Neural progenitor cell (in vitro differentiated cells): ENCODE measurements around the gene ZIC4. TPM values are rescaled to one million over a fixed set of nuclear protein-coding genes. Genes with fewer than 3 reads are reported as not detected.

ENCODE experiments used
- DNase-seq: peaks from one replicate; pipeline ENCODE4 v3.0.0-alpha.2; 2016; ENCODE audit warnings: low spot score
- H2AFZ ChIP-seq: fragments of 200-600 bp; sonication (generic); replicated peaks from 2 replicates; pipeline ENCODE4 v1.6.1; 2016; ENCODE audit warnings: antibody characterized with exemption
- H3F3A ChIP-seq: fragments of 200-600 bp; sonication (generic); 2 replicates; pipeline ENCODE4 v1.6.1; 2016; ENCODE audit warnings: antibody characterized with exemption, low read depth
- H3K27ac ChIP-seq: fragments of 200-600 bp; sonication (generic); 2 replicates; pipeline ENCODE4 v1.5.1; 2016; ENCODE audit warnings: mild to moderate bottlenecking
- H3K27me3 ChIP-seq: fragments of 200-600 bp; sonication (generic); 2 replicates; pipeline ENCODE4 v1.6.1; 2016; ENCODE audit warnings: mild to moderate bottlenecking, moderate library complexity
- H3K36me3 ChIP-seq: fragments of 200-600 bp; sonication (generic); 2 replicates; pipeline ENCODE4 v1.5.1; 2016
- H3K4me1 ChIP-seq: fragments of 200-600 bp; sonication (generic); 2 replicates; pipeline ENCODE4 v1.6.1; 2016; ENCODE audit warnings: mixed run types
- H3K4me2 ChIP-seq: fragments of 200-600 bp; sonication (generic); 2 replicates; pipeline ENCODE4 v1.6.1; 2016
- H3K4me3 ChIP-seq: fragments of 200-600 bp; sonication (generic); 2 replicates; pipeline ENCODE4 v1.5.1; 2016
- H3K79me2 ChIP-seq: fragments of 200-600 bp; sonication (generic); 2 replicates; pipeline ENCODE4 v1.6.1; 2016; ENCODE audit warnings: low read depth
- H3K9ac ChIP-seq: fragments of 200-600 bp; sonication (generic); 2 replicates; pipeline ENCODE4 v1.6.1; 2016
- H3K9me3 ChIP-seq: fragments of 200-600 bp; sonication (generic); 2 replicates; pipeline ENCODE4 v1.5.1; 2016; ENCODE audit warnings: low read depth
- H4K20me1 ChIP-seq: fragments of 200-600 bp; sonication (generic); 2 replicates; pipeline ENCODE4 v1.6.1; 2016; ENCODE audit warnings: low read depth
- H3K27ac Mint-ChIP-seq: 3 replicates; pipeline ENCODE4 v1.8.0; 2021; ENCODE audit warnings: mixed read lengths
- H3K27me3 Mint-ChIP-seq: 2 replicates; pipeline ENCODE4 v1.8.0; 2022; ENCODE audit warnings: low read depth, mild to moderate bottlenecking, inconsistent platforms, moderate library complexity, mixed read lengths; ENCODE audit not compliant: insufficient read depth
- H3K36me3 Mint-ChIP-seq: 3 replicates; pipeline ENCODE4 v1.8.0; 2021; ENCODE audit warnings: mixed read lengths
- H3K4me1 Mint-ChIP-seq: 3 replicates; pipeline ENCODE4 v1.8.0; 2021; ENCODE audit warnings: mixed read lengths
- H3K4me3 Mint-ChIP-seq: 3 replicates; pipeline ENCODE4 v1.8.0; 2021; ENCODE audit warnings: mild to moderate bottlenecking, moderate library complexity, mixed read lengths
- H3K9me3 Mint-ChIP-seq: 3 replicates; pipeline ENCODE4 v1.8.0; 2020; ENCODE audit warnings: mixed read lengths
- EZH2 ChIP-seq: fragments of 200-600 bp; sonication (generic); IDR thresholded peaks from 2 replicates; pipeline ENCODE4 v1.6.1; 2017; ENCODE audit warnings: antibody characterized with exemption, mild to moderate bottlenecking, moderate library complexity
- EZH2phosphoT487 ChIP-seq: fragments of 200-600 bp; sonication (generic); IDR thresholded peaks from 2 replicates; pipeline ENCODE4 v1.6.1; 2017; ENCODE audit warnings: antibody characterized with exemption
- total RNA-seq: library from RNA; depleted of rRNA; stranded (reverse); fragments of >200 nt; gene quantifications from 2 replicates; pipeline ENCODE4 v1.2.3, GENCODE V29; 2015; ENCODE audit warnings: low replicate concordance
- TF ChIP-seq, protein P1 (sequence below): fragments of 200-600 bp; sonication (generic); IDR thresholded peaks from 2 replicates; pipeline ENCODE4 v1.5.1; 2017; ENCODE audit warnings: antibody characterized with exemption, mild to moderate bottlenecking

Gene ZIC4
- total RNA-seq, 1 donor from 2014 or later, result 0.64 TPM

DNA sequence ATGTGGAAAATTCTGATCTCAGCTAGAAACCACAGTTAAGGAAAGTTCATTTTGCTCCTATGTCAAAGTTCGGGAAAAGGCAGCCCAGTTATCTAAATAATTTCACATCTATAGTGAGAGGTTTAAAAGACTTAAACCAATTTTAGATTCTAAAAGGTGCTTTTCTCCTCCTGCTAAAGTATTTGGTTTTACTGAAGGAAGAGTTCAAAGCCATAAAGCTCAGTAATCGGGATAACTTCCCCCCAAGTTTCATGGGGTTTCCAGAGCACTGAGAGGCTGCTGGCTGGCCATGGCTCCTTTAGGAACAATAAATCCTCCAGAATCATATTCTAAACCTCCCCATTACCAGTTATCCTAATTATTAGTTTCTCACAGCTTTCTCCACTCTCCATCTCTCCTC, 38.2 kb downstream of the ZIC4 start:
- peaks cover 100% of the 10 kb centered on the region for H3K27me3 ChIP-seq
- H3F3A ChIP-seq, result peaks cover 3% of the 10 kb centered on the region
- H3K36me3 Mint-ChIP-seq, result peaks cover 5% of the 10 kb centered on the region
- H3K4me2 ChIP-seq, result no peak overlapping the region
- no peak overlapping the region for H3K4me3 ChIP-seq
- peaks cover 26% of the 10 kb centered on the region for H3K27me3 Mint-ChIP-seq
- peaks cover 56% of the 10 kb centered on the region for H4K20me1 ChIP-seq
- H3K79me2 ChIP-seq, result no peaks in the 10 kb centered on the region
- no peaks in the 10 kb centered on the region for H3K4me1 ChIP-seq
- peaks cover 83% of the 10 kb centered on the region for H3K4me1 Mint-ChIP-seq
- TF ChIP-seq EZH2phosphoT487 (peak; percentile 17), EZH2 (peak; percentile 18)
- TF ChIP-seq, protein P1, sequence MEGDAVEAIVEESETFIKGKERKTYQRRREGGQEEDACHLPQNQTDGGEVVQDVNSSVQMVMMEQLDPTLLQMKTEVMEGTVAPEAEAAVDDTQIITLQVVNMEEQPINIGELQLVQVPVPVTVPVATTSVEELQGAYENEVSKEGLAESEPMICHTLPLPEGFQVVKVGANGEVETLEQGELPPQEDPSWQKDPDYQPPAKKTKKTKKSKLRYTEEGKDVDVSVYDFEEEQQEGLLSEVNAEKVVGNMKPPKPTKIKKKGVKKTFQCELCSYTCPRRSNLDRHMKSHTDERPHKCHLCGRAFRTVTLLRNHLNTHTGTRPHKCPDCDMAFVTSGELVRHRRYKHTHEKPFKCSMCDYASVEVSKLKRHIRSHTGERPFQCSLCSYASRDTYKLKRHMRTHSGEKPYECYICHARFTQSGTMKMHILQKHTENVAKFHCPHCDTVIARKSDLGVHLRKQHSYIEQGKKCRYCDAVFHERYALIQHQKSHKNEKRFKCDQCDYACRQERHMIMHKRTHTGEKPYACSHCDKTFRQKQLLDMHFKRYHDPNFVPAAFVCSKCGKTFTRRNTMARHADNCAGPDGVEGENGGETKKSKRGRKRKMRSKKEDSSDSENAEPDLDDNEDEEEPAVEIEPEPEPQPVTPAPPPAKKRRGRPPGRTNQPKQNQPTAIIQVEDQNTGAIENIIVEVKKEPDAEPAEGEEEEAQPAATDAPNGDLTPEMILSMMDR, result no peak
- peak overlapping the region; percentile 87 for H3K4me3 Mint-ChIP-seq
- no peaks in the 10 kb centered on the region for H3K9me3 Mint-ChIP-seq
- H2AFZ ChIP-seq, result no peak overlapping the region
- H3K9ac ChIP-seq, result no peak overlapping the region
- H3K27ac ChIP-seq, result no peak overlapping the region
- H3K36me3 ChIP-seq, result no peaks in the 10 kb centered on the region
- no peaks in the 10 kb centered on the region for H3K9me3 ChIP-seq
- H3K27ac Mint-ChIP-seq, result peak overlapping the region; percentile 91
- DNase-seq, result no peak

DNA sequence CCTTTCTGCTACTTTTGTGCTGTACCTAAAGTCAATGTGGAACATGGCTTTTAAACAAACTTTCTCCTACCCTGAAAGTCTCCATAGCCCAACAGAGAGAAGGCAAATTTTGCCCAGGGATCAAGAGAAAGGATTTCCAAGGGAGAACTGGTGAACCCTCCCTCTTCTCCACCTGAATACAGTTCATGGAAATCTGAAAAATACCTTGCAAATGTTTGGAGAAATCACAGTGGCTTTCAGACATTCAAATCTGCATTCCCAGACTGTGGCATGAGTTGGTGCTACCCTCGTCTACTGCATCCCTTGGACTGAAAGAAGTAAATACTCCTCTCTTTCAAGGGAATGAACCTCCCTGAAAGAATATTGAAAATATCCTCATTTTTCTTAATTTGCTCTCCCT, 38.7 kb downstream of the ZIC4 start:
- TF ChIP-seq, protein P1, result no peak
- TF ChIP-seq EZH2 (no peak), EZH2phosphoT487 (no peak)
- Mint-ChIP-seq H3K9me3 (no peaks in the 10 kb centered on the region), H3K4me3 (peak overlapping the region; percentile 87), H3K4me1 (peaks cover 83% of the 10 kb centered on the region), H3K36me3 (peaks cover 4% of the 10 kb centered on the region), H3K27me3 (peaks cover 23% of the 10 kb centered on the region), H3K27ac (peak overlapping the region; percentile 50)
- H3K9ac ChIP-seq, result no peak overlapping the region
- no peak overlapping the region for H3K4me3 ChIP-seq
- H3K27ac ChIP-seq, result no peak overlapping the region
- DNase-seq, result no peak
- H3F3A ChIP-seq, result peaks cover 3% of the 10 kb centered on the region
- H3K4me1 ChIP-seq, result no peaks in the 10 kb centered on the region
- no peaks in the 10 kb centered on the region for H3K36me3 ChIP-seq
- no peaks in the 10 kb centered on the region for H3K79me2 ChIP-seq
- no peak overlapping the region for H2AFZ ChIP-seq
- peaks cover 52% of the 10 kb centered on the region for H4K20me1 ChIP-seq
- H3K27me3 ChIP-seq, result peaks cover 100% of the 10 kb centered on the region
- H3K9me3 ChIP-seq, result no peaks in the 10 kb centered on the region
- H3K4me2 ChIP-seq, result no peak overlapping the region

DNA sequence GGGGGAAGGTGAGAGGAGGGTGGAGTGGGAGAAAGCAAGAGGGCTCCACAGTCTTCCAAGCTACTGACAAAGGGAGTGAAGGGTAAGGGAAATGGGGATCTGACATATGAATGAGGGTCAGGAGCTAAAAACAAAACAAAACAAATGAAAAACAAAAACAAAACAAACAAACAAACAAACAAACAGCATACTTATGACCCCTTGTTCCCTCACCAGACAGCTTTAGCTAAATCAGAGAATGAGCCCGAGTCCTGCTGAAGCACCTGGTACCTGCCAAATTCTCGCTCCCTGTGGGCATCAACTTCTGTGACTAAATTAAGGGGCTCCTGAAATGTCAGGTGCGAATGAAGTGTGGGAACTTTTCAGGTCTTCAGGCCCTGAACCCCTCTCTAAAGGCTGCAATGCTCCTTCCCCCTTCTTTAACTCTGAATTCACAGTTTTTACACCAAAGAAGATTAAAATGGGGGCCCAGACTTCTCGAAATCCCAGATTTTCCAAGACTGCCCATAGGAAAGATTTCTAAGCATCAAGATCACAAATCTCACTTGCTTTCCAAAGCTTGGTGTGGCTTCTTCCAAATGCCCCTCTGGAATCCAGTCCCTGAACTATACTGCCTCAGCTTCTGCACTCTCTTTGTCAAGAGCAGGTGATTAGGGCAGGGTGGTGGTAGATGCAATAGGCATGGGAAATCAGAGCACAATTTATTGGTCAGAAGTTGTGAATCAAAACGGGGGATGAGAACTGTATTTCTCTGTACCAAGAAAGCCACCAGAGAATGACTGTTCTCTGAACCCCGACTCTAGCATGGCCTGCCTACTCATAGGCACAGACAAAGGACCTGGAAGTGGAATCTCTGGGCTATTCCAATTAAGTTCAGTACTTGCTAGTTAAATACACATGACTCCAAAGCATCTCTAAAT, 40.9 kb downstream of the ZIC4 start:
- Mint-ChIP-seq H3K4me1 (peaks cover 83% of the 10 kb centered on the region), H3K36me3 (peaks cover 4% of the 10 kb centered on the region), H3K9me3 (no peaks in the 10 kb centered on the region), H3K27me3 (peaks cover 15% of the 10 kb centered on the region), H3K4me3 (peak overlapping the region; percentile 51), H3K27ac (peak overlapping the region; percentile 34)
- Histone ChIP-seq H3K27ac (no peak overlapping the region), H3K4me2 (no peak overlapping the region), H3K9me3 (no peaks in the 10 kb centered on the region), H2AFZ (no peak overlapping the region), H3K36me3 (no peaks in the 10 kb centered on the region), H3K79me2 (no peaks in the 10 kb centered on the region), H3K4me3 (no peak overlapping the region), H3K27me3 (peaks cover 100% of the 10 kb centered on the region), H3F3A (peaks cover 8% of the 10 kb centered on the region), H3K9ac (no peak overlapping the region), H3K4me1 (peaks cover 12% of the 10 kb centered on the region), H4K20me1 (peaks cover 43% of the 10 kb centered on the region)
- no peak for TF ChIP-seq EZH2phosphoT487
- no peak for TF ChIP-seq EZH2
- TF ChIP-seq, protein P1, result no peak
- no peak for DNase-seq
